HG02884 (cell line): Measurements from ENCODE around the gene CYYR1.
"Not testable (repeated sequence)": the region's sequence is repeated elsewhere in the genome, so short reads cannot be mapped to it uniquely, and the experiment has no call there.

ENCODE experiments used
- ATAC-seq: cut with Tn5 transposase; IDR thresholded peaks from one replicate; pipeline ENCODE4 v1.9.1; 2021; ENCODE audit warnings: mild to moderate bottlenecking, moderate library complexity; ENCODE audit not compliant: unreplicated experiment

CYYR1 gene

GRCh38 chr21:26491663-26492062 is 81.4 kb downstream of the CYYR1 start:
- ATAC-seq: no peak

- ATAC-seq: no peak
Observed at GRCh38 chr21:26490771-26491170, 82.3 kb downstream of the CYYR1 start.

GRCh38 chr21:26489781-26490180 is 83.3 kb downstream of the CYYR1 start:
- ATAC-seq: no peak

GRCh38 chr21:26487981-26488480 is 85.1 kb downstream of the CYYR1 start:
- ATAC-seq: no peak

- ATAC-seq: peak; percentile 80
Observed at GRCh38 chr21:26473471-26473870, 99.6 kb downstream of the CYYR1 start.

- ATAC-seq: no peak
Observed at GRCh38 chr21:26471099-26471471, 102.0 kb downstream of the CYYR1 start.

- ATAC-seq: no peak
Observed at GRCh38 chr21:26470351-26471098, 102.6 kb downstream of the CYYR1 start.

GRCh38 chr21:26469789-26470188 is 103.3 kb downstream of the CYYR1 start:
- ATAC-seq: no peak

GRCh38 chr21:26465916-26466315 is 107.2 kb downstream of the CYYR1 start:
- ATAC-seq: no peak

- ATAC-seq: no peak
Observed at GRCh38 chr21:26461500-26461899, 111.6 kb downstream of the CYYR1 start.

GRCh38 chr21:26460621-26461020 is 112.5 kb downstream of the CYYR1 start:
- ATAC-seq: no peak

- ATAC-seq: not testable (repeated sequence)
Observed at GRCh38 chr21:26458854-26459253, 114.2 kb downstream of the CYYR1 start.

GRCh38 chr21:26457817-26458216 is 115.3 kb downstream of the CYYR1 start:
- ATAC-seq: no peak

GRCh38 chr21:26453267-26453666 is 119.8 kb downstream of the CYYR1 start:
- no peak for ATAC-seq

- ATAC-seq: no peak
Observed at GRCh38 chr21:26451081-26451740, 121.9 kb downstream of the CYYR1 start.

- no peak for ATAC-seq
Observed at GRCh38 chr21:26449161-26449560, 123.9 kb downstream of the CYYR1 start.

- no peak for ATAC-seq
Observed at GRCh38 chr21:26448751-26449150, 124.3 kb downstream of the CYYR1 start.

GRCh38 chr21:26447932-26448475 is 125.1 kb downstream of the CYYR1 start:
- no peak for ATAC-seq

- ATAC-seq: no peak
Observed at GRCh38 chr21:26445440-26445839, 127.6 kb downstream of the CYYR1 start.

- ATAC-seq: no peak
Observed at GRCh38 chr21:26444646-26445045, 128.4 kb downstream of the CYYR1 start.

GRCh38 chr21:26443867-26444266 is 129.2 kb downstream of the CYYR1 start:
- ATAC-seq: no peak

GRCh38 chr21:26443291-26443690 is 129.8 kb downstream of the CYYR1 start:
- no peak for ATAC-seq
